PFSK-1 (cell line): ENCODE measurements around the gene VPS35.

Experiments
- FOXP2 ChIP-seq: optimal IDR thresholded peaks from 2 replicates; pipeline ENCODE3; 2011; ENCODE audit warnings: borderline replicate concordance, control low read depth, inconsistent platforms; ENCODE audit not compliant: insufficient read depth; ENCODE audit errors: extremely low read length, extremely low read depth
- POLR2AphosphoS5 ChIP-seq: IDR thresholded peaks from 2 replicates; pipeline ENCODE4 v1.6.1; 2012; ENCODE audit warnings: low read depth, mild to moderate bottlenecking, control low read depth, low read length, moderate library complexity
- REST ChIP-seq, 2 experiments: IDR thresholded peaks; 2 replicates each; pipeline versions ENCODE4 v1.6.1 to v1.8.0; 2011 to 2012; ENCODE audit warnings: low read depth in 2 of 2, low read length in 2 of 2, control low read depth in 1 of 2, inconsistent platforms in 1 of 2, mild to moderate bottlenecking in 1 of 2, moderate library complexity in 1 of 2; ENCODE audit not compliant: insufficient read depth in 1 of 2
- SIN3A ChIP-seq: IDR thresholded peaks from 2 replicates; pipeline ENCODE4 v1.6.1; 2012; ENCODE audit warnings: mild to moderate bottlenecking, low read length, moderate library complexity, borderline replicate concordance; ENCODE audit not compliant: insufficient read depth
- TAF1 ChIP-seq: IDR thresholded peaks from 2 replicates; pipeline ENCODE4 v1.6.1; 2012; ENCODE audit warnings: low read length, control low read depth, borderline replicate concordance; ENCODE audit not compliant: insufficient read depth

Gene VPS35

GRCh38 chr16:46693598-46693997 lies 4.6 kb upstream of the VPS35 start:
- no peak for TF ChIP-seq FOXP2
- no peak for TF ChIP-seq POLR2AphosphoS5
- no peak for TF ChIP-seq REST (IDR thresholded peaks at IDR 0.05; ENCODE audit: insufficient read depth in 1 of 2, low read depth in 2 of 2, low read length in 2 of 2)
- no peak for TF ChIP-seq TAF1
- no peak for TF ChIP-seq SIN3A

- no peak for TF ChIP-seq FOXP2
- TF ChIP-seq TAF1, result no peak
- no peak for TF ChIP-seq POLR2AphosphoS5
- no peak for TF ChIP-seq REST (IDR thresholded peaks at IDR 0.05; ENCODE audit: insufficient read depth in 1 of 2, low read depth in 2 of 2, low read length in 2 of 2)
- no peak for TF ChIP-seq SIN3A
Observed at GRCh38 chr16:46691726-46692125, 2.7 kb upstream of the VPS35 start.

GRCh38 chr16:46690281-46691178 lies 1.6 kb upstream of the VPS35 start:
- TF ChIP-seq TAF1, result no peak
- TF ChIP-seq FOXP2, result no peak
- no peak for TF ChIP-seq POLR2AphosphoS5
- TF ChIP-seq REST (IDR thresholded peaks at IDR 0.05; ENCODE audit: insufficient read depth in 1 of 2, low read depth in 2 of 2, low read length in 2 of 2), result no peak

GRCh38 chr16:46689365-46690280 lies 645 bp upstream of the VPS35 start, which contains the start of gene ORC6:
TSS of gene ORC6 (plus strand) at chr16:46689659. CDS start at chr16:46689706, 47 bp downstream.
- no peak for TF ChIP-seq REST (IDR thresholded peaks at IDR 0.05; ENCODE audit: insufficient read depth in 1 of 2, low read depth in 2 of 2, low read length in 2 of 2)
- no peak for TF ChIP-seq FOXP2
- TF ChIP-seq SIN3A, result peak; percentile 72; the same call in 1 of the 2 replicates
- peak; percentile 64; the same call in 1 of the 2 replicates for TF ChIP-seq POLR2AphosphoS5
- peak; percentile 82; the same call in 1 of the 2 replicates for TF ChIP-seq TAF1
